Natural killer cell treated with Interleukin-12 subunit alpha and Interleukin-12 subunit beta and Interleukin-15 and Interleukin-18, amount 100 ng/mL, for 72 hours (primary cell): ENCODE data around the gene KIF6. TPM values are rescaled to one million over a fixed set of nuclear protein-coding genes. Genes with fewer than 3 reads are reported as not detected.

Source experiments
- ATAC-seq, 2 donors: fragments of 150-1000 bp; cut with Tn5 transposase in 1 of 2; sonication (Bioruptor Pico), chemical (Tn5 transposase) in 1 of 2; 2 replicates each; pipeline ENCODE4 v1.10.0; 2021
- DNase-seq: peaks from one replicate; pipeline ENCODE4 v3.0.0; 2022; ENCODE audit warnings: low spot score
- H3K27ac Mint-ChIP-seq, 2 donors: 1 replicate in 1 of 2; 2 replicates in 1 of 2; pipeline ENCODE4 v1.8.0; 2022; ENCODE audit warnings: mixed read lengths in 2 of 2, mild to moderate bottlenecking in 1 of 2, moderate library complexity in 1 of 2
- H3K27me3 Mint-ChIP-seq, 2 donors: 1 replicate in 1 of 2; 2 replicates in 1 of 2; pipeline ENCODE4 v1.8.0; 2022; ENCODE audit warnings: mixed read lengths in 2 of 2
- H3K36me3 Mint-ChIP-seq: one replicate; pipeline ENCODE4 v1.8.0; 2022; ENCODE audit warnings: mixed read lengths
- H3K4me1 Mint-ChIP-seq, 2 donors: 1 replicate in 1 of 2; 2 replicates in 1 of 2; pipeline ENCODE4 v1.8.0; 2022; ENCODE audit warnings: low read depth in 2 of 2, mixed read lengths in 2 of 2, mild to moderate bottlenecking in 1 of 2
- H3K4me3 Mint-ChIP-seq: one replicate; pipeline ENCODE4 v1.8.0; 2022; ENCODE audit warnings: mixed read lengths
- H3K9me3 Mint-ChIP-seq: 2 replicates; pipeline ENCODE4 v1.8.0; 2022; ENCODE audit warnings: mixed read lengths
- total RNA-seq, 2 donors: library from RNA; stranded (reverse); gene quantifications; one replicate each; pipeline ENCODE4 v1.2.3, GENCODE V29; 2022

Gene KIF6
- total RNA-seq, 2 donors from 2014 or later = not detected

DNA sequence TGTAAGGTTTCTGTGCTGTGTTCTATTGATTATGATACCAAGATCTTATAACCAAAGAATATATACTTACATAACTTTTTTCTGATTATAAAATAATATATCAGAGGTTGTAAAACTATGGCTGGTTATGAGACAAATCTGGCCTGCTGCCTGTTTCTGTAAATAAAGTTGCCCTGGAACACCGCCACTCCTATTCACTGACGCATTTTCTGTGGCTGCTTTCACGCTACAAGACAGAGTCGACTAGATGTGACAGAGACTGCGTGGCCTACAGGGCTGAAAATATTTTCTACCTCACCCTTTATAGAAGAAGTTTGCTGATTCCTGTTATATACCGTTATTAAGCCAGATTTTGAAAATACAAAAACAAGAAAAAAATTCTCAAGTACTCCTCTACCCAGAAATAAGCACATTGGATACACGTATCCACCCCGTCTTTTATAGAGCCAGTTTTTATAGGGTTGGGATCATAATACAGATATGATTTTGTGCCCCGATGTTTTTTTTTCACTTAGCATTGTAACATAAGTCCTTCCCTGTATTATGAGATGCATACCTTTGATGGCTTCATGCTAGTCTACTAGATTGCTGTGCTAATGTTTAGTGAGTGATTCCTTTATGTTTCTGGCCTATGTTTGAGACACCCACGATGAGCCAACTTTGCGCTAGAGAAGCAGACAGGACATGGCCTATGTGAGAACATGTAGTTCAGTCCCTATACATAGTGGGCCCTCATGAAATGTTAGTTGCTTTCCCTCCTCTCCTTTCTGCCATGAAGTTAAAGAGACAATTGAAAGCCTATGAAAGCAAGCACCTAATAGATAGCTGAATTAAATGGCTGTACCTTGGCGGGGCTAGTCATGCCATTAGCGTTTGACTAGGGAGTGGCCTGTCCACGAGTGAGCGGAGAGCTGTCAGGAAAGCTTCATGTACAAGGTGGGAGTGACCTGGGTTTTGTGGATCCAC, 304.6 kb downstream of the KIF6 start:
- Mint-ChIP-seq H3K27ac (no peak overlapping the region), H3K36me3 (no peaks in the 10 kb centered on the region), H3K27me3 (peaks cover 0 to 10% of the 10 kb centered on the region in 2 donors), H3K4me1 (no peaks in the 10 kb centered on the region), H3K9me3 (no peaks in the 10 kb centered on the region), H3K4me3 (no peak overlapping the region)
- ATAC-seq (no peak), DNase-seq (no peak)

- Mint-ChIP-seq H3K27me3 (peaks cover 0 to 10% of the 10 kb centered on the region in 2 donors), H3K27ac (no peak overlapping the region), H3K4me1 (no peaks in the 10 kb centered on the region)
Measured at GRCh38 chr6:39419607-39420006, 305.6 kb downstream of the KIF6 start.

GRCh38 chr6:39417440-39417839, 307.8 kb downstream of the KIF6 start:
- no peaks in the 10 kb centered on the region for H3K9me3 Mint-ChIP-seq

More at GRCh38 chr6:39419607-39420006, 305.6 kb downstream of the KIF6 start:
- H3K9me3 Mint-ChIP-seq = no peaks in the 10 kb centered on the region
- ATAC-seq = no peak
- no peak overlapping the region for H3K4me3 Mint-ChIP-seq
- no peak for DNase-seq
- H3K36me3 Mint-ChIP-seq = no peaks in the 10 kb centered on the region

DNA sequence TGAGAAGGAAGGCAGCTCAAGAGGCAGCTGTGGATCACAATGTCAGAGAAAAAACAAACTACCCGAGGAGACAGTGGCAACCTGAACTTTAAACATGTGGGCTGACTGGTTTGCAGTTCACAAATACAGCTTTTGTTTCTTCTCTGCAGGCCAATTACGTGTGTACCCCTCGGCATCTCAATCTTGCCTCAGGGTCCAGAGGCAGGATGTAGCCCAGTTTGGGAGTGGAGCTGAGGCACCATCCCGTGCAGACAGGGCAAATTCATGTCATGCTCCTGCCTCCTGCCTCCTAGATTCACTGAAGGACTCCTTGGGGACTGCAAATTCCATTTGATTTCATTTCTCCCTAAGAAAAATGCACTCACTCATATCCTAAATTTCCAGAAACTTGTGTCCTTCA, 308.5 kb downstream of the KIF6 start:
- Mint-ChIP-seq H3K9me3 (no peaks in the 10 kb centered on the region), H3K36me3 (no peaks in the 10 kb centered on the region), H3K4me3 (no peak overlapping the region), H3K27me3 (peaks cover 10% of the 10 kb centered on the region in 2 donors), H3K4me1 (no peaks in the 10 kb centered on the region), H3K27ac (no peak overlapping the region)
- ATAC-seq (no peak), DNase-seq (no peak)

More at GRCh38 chr6:39417440-39417839, 307.8 kb downstream of the KIF6 start:
- Mint-ChIP-seq H3K4me3 (no peak overlapping the region), H3K36me3 (no peaks in the 10 kb centered on the region), H3K27ac (no peak overlapping the region), H3K4me1 (no peaks in the 10 kb centered on the region), H3K27me3 (peaks cover 10 to 12% of the 10 kb centered on the region in 2 donors)
- no peak for DNase-seq
- ATAC-seq = no peak

- no peak for DNase-seq
- Mint-ChIP-seq H3K27ac (no peak overlapping the region), H3K27me3 (peaks cover 10% of the 10 kb centered on the region in 2 donors), H3K9me3 (no peaks in the 10 kb centered on the region), H3K4me3 (no peak overlapping the region), H3K36me3 (no peaks in the 10 kb centered on the region), H3K4me1 (no peaks in the 10 kb centered on the region)
- ATAC-seq = no peak
Measured at GRCh38 chr6:39416026-39416425, 309.2 kb downstream of the KIF6 start.

GRCh38 chr6:39415482-39415881, 309.7 kb downstream of the KIF6 start:
- DNase-seq = no peak
- no peaks in the 10 kb centered on the region for H3K36me3 Mint-ChIP-seq
- ATAC-seq = no peak
- no peaks in the 10 kb centered on the region for H3K4me1 Mint-ChIP-seq
- no peak overlapping the region for H3K27ac Mint-ChIP-seq
- no peak overlapping the region for H3K4me3 Mint-ChIP-seq
- peaks cover 8 to 10% of the 10 kb centered on the region in 2 donors for H3K27me3 Mint-ChIP-seq
- H3K9me3 Mint-ChIP-seq = no peaks in the 10 kb centered on the region

DNA sequence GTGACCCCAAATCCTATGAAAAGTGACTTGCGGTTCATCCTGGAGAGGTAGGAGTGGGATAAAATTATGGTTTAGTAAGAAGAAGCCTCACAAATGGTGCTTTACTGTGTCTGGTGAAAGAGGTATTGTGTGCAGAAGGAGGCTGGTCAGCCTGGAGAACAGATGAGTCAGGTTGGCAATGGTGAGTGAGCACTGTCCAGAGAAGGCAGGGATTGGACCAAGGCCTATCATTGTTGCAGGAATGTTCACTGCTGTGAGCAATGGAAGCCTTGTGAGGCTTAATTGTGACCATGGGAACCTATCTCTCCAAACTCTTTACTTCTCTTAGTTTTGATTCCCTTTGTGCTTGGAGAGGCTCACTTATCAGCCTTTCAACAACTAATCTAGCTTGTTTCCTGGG, 313.7 kb downstream of the KIF6 start:
- no peaks in the 10 kb centered on the region for H3K4me1 Mint-ChIP-seq
- H3K36me3 Mint-ChIP-seq = no peaks in the 10 kb centered on the region
- DNase-seq (no peak), ATAC-seq (no peak)
- H3K4me3 Mint-ChIP-seq = no peak overlapping the region
- peaks cover 7 to 10% of the 10 kb centered on the region in 2 donors for H3K27me3 Mint-ChIP-seq
- no peak overlapping the region for H3K27ac Mint-ChIP-seq
- H3K9me3 Mint-ChIP-seq = no peaks in the 10 kb centered on the region

GRCh38 chr6:39411001-39411400, 314.2 kb downstream of the KIF6 start:
- no peaks in the 10 kb centered on the region for H3K4me1 Mint-ChIP-seq
- H3K4me3 Mint-ChIP-seq = no peak overlapping the region
- ATAC-seq (peak in 1 of 2 donors; percentile 52), DNase-seq (no peak)
- H3K27ac Mint-ChIP-seq = no peak overlapping the region
- no peaks in the 10 kb centered on the region for H3K36me3 Mint-ChIP-seq
- H3K27me3 Mint-ChIP-seq = peaks cover 9 to 10% of the 10 kb centered on the region in 2 donors
- no peaks in the 10 kb centered on the region for H3K9me3 Mint-ChIP-seq

- DNase-seq = no peak
- no peaks in the 10 kb centered on the region for H3K4me1 Mint-ChIP-seq
- H3K27ac Mint-ChIP-seq = no peak overlapping the region
- H3K9me3 Mint-ChIP-seq = no peaks in the 10 kb centered on the region
- peaks cover 9 to 10% of the 10 kb centered on the region in 2 donors for H3K27me3 Mint-ChIP-seq
- ATAC-seq = no peak
- no peaks in the 10 kb centered on the region for H3K36me3 Mint-ChIP-seq
- H3K4me3 Mint-ChIP-seq = no peak overlapping the region
Measured at GRCh38 chr6:39409889-39410288, 315.3 kb downstream of the KIF6 start.

DNA sequence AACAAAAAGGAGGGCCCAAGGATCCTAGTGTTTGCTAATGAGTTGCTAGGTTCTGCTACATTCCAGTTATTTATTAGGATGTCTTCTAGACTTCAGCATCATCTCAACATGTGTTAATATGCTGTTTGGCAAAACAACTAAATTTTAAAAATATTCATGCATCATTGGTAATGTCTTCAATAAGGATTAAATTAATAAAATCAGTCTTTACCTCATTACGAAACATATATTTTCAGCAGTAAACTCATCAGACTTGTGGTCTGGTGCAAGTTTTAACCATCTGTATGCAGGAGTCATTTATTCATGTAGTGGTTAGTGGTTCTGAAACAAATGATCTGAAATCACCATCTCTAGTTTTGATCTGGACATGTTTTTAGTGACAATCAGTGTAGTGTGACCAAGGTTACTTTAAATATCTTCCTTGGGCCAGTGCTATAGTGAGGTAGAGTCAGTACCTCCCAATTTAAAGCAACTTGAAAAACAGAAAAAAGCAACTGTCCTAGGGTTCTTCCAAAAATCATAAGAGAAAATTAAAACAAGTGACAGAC, 317.7 kb downstream of the KIF6 start:
- H3K27ac Mint-ChIP-seq = no peak overlapping the region
- no peaks in the 10 kb centered on the region for H3K36me3 Mint-ChIP-seq
- ATAC-seq (no peak), DNase-seq (no peak)
- H3K9me3 Mint-ChIP-seq = no peaks in the 10 kb centered on the region
- no peaks in the 10 kb centered on the region for H3K4me1 Mint-ChIP-seq
- H3K4me3 Mint-ChIP-seq = no peak overlapping the region
- peaks cover 0 to 7% of the 10 kb centered on the region in 2 donors for H3K27me3 Mint-ChIP-seq

DNA sequence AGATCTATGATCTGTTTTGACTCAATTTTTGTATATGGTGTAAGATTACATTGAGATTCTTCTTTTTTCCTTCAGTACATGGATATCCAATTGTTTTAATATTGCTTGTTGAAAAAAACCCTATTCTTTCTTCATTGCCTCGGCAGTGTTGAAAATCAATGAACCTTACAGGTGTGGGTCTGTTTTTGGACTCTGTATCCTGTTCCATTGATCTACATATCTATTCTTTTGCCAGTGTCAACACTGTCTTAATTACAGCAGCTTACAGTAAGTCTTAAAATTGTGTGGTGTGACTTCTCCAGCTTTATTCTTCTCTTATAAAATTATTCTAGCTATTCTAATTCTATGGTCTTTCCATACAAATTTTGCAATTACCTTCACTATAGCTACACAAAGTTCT, 320.9 kb downstream of the KIF6 start:
- H3K27me3 Mint-ChIP-seq = peaks cover 0 to 10% of the 10 kb centered on the region in 2 donors
- DNase-seq = no peak
- H3K4me3 Mint-ChIP-seq = no peak overlapping the region
- no peak for ATAC-seq
- no peaks in the 10 kb centered on the region for H3K4me1 Mint-ChIP-seq
- no peaks in the 10 kb centered on the region for H3K9me3 Mint-ChIP-seq
- H3K36me3 Mint-ChIP-seq = no peaks in the 10 kb centered on the region
- H3K27ac Mint-ChIP-seq = no peak overlapping the region

DNA sequence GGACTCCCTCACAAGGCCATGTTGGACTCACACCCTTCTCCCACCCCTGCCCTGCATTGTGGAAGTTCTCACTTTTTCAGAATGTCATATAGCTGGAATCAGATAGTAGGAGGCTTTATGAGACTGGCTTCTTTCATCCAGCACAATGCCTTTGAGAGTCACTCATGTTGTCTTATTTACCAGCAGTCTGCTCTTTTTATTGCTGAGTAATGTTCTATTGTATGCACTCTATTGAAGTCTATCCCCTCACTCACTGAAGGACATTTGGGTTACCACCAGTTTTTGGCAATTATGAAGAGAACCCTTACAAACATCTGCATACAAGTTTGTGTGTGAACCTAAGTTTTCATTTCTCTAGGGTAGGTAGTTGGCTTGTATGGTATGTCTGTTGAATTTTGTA, 321.9 kb downstream of the KIF6 start:
- Mint-ChIP-seq H3K27me3 (peaks cover 0 to 10% of the 10 kb centered on the region in 2 donors), H3K27ac (no peak overlapping the region), H3K36me3 (no peaks in the 10 kb centered on the region), H3K9me3 (no peaks in the 10 kb centered on the region), H3K4me1 (no peaks in the 10 kb centered on the region), H3K4me3 (no peak overlapping the region)
- DNase-seq (no peak), ATAC-seq (no peak)

GRCh38 chr6:39402239-39402751, 322.9 kb downstream of the KIF6 start:
- Mint-ChIP-seq H3K4me1 (no peaks in the 10 kb centered on the region), H3K27ac (no peak overlapping the region), H3K36me3 (no peaks in the 10 kb centered on the region), H3K4me3 (no peak overlapping the region), H3K9me3 (no peaks in the 10 kb centered on the region), H3K27me3 (peaks cover 6 to 14% of the 10 kb centered on the region in 2 donors)
- ATAC-seq = no peak
- DNase-seq = no peak

DNA sequence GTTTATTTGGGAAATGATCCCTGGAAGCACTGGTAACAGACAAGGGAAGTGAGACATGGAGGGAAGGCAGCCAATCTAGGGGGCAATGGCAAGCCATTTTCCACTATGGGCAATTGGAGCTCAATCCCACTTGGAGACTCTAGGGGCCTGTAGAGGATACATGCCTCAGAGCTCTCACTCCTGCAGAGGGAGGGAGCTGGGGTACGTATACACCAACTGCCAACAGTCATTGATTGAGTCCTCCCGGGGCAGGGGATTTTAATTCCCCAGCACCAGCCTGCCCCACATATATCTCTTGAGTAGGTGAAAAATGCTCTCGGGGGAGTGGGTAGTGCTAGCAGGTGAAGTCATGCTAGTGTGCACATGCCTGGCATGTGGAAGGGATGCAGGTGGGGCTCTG, 323.8 kb downstream of the KIF6 start:
- H3K4me1 Mint-ChIP-seq = no peaks in the 10 kb centered on the region

More for the DNA sequence above, 323.8 kb downstream of the KIF6 start:
- DNase-seq (no peak), ATAC-seq (no peak)
- H3K27ac Mint-ChIP-seq = no peak overlapping the region
- H3K27me3 Mint-ChIP-seq = peaks cover 8 to 11% of the 10 kb centered on the region in 2 donors
- H3K4me3 Mint-ChIP-seq = no peak overlapping the region
- H3K36me3 Mint-ChIP-seq = no peaks in the 10 kb centered on the region
- no peaks in the 10 kb centered on the region for H3K9me3 Mint-ChIP-seq
